HG02610 (cell line): Measurements from ENCODE around the gene ORC3.

Experiments
- ATAC-seq: cut with Tn5 transposase; IDR thresholded peaks from one replicate; pipeline ENCODE4 v1.9.1; 2021; ENCODE audit warnings: mild to moderate bottlenecking, moderate library complexity; ENCODE audit not compliant: unreplicated experiment

ORC3 gene

GRCh38 chr6:87589693-87590416, at the start of gene ORC3, which contains the start of gene RARS2:
TSS of gene ORC3 (plus strand) at chr6:87590135. CDS start at chr6:87590169, 34 bp downstream.
TSS of gene RARS2 (minus strand) at chr6:87589987. CDS start at chr6:87589957, 30 bp downstream.
- ATAC-seq = peak; percentile 100

DNA sequence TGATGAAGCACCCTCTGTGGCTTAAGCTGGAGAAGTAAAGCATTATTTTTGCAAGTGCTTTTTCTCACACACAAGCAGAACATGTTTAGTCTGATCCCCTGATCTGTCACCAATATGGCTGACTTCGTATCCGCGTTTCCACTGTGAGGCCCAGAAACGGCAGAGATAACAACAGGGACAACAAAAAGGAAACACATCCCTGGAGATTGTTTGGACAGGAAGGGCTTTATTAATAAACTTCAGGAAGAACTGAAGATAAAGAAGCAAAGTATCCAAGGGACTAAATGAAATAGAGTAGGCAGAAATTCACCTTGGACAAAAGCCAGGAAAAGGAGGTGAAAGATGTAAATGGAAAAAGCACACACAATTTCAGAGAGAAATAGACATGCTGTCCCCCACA, 49.4 kb upstream of the ORC3 start:
- no peak for ATAC-seq

- no peak for ATAC-seq
Measured at GRCh38 chr6:87541041-87541440, 48.9 kb upstream of the ORC3 start.

- ATAC-seq = no peak
Measured at GRCh38 chr6:87541744-87542143, 48.2 kb upstream of the ORC3 start.

DNA sequence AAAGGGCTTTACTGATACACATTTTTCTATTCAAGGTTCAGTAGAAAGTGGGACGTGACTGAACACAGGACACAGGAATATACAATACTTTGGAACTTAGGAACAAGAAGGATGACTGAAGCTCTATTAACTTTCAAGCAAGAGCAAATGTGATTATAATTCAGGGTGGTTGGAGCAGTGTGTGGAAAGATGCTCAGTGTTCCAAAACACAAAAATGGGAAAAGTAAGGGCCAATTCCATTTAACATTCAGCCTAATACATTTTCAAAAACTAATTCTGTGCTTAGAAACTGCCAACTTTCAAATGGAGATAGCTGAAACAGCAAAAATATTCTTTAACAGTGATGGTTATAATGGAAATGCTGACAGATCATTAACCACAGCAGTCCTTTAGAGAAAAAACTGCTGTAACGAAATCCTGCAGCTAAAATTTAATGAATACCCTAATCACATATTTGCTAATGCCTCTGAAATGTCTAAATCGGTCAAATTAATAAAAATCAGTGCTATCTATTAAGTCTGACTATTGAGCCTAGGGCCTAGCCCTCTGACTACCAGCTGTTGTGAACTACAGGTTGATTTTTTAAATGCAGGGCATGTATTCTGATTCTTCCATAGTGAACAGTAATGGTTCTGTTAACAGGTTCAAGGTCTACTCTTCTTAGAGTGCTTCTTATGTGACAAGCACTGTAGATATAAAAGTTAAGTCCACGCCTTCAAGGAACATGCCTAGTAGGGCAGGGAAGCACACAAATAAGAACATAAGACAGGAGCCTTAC, 46.0 kb upstream of the ORC3 start:
- ATAC-seq = no peak

GRCh38 chr6:87544474-87544735, 45.5 kb upstream of the ORC3 start:
- ATAC-seq = no peak

DNA sequence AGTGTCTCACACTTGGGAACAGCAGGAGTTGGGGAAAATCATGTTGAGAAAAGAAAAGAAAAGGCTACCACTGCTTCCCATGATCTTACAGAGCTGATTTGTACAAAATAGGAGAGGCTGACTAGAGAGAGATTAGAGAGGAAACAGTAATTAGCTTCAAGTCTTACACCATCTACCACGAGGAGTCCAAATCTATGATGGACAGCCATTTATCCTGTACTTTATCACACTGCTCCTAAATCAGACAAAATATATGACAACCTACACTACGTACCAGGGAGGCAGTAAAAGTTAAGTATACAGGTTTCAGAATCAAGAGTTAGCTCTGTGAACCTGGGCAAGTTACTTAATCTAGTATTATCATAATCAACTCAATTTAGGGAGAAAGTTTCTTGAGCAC, 38.1 kb upstream of the ORC3 start:
- no peak for ATAC-seq

GRCh38 chr6:87553159-87553765, 36.7 kb upstream of the ORC3 start:
- ATAC-seq = no peak

DNA sequence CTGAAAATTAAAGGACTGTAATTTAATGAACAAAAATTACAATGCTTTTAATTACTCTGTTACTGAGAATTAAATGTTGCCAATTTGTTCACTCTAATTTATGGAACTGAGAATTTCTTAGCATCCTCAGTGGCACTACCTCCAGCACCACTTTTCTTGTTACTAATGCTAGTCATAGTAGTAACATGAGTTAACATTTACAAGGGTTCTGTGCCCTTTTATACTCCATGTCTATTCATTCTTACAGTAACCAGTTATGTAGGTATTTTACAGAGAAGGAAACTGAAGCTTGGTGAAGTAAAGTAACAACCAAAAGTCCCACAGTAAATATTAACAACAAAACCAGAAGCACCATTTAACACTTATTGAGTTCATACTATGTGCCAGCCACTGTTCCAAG, 34.4 kb upstream of the ORC3 start:
- no peak for ATAC-seq

DNA sequence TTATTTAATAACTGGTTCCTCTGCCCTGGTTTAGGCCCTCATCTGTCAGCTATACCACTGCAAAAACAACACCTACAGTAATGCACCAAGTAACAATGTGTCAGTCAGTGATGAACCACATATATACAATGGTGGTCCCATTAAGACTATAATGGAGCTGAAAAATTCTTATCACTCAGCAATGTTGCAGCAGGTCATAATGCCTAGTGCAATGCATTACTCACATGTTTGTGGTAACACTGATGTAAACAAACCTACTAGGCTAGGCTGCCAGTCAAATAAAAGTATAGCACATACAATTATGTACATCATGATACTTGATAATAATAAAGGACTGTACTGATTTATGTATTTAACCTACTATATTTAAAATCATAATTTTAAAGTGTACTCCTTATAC, 31.5 kb upstream of the ORC3 start:
- no peak for ATAC-seq

- ATAC-seq = no peak
Measured at GRCh38 chr6:87561017-87561416, 28.9 kb upstream of the ORC3 start.

DNA sequence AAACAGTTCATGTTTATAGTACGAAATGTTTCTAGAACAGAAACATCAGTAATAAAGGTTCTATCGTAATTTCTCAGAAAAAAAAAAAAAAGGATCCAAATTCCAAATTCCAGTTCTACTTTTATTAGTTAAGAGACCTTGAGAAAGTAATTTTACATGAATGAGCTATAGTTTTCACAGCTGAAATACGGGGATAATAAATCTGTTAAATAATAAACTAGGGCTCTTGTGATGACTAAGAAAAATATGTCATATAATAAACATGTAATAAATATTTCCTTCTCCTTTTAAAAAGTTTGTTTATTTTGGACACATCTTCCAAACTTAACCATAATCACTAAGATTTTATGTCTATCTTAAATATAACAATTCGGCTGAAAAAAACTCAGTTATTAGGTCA, 17.9 kb upstream of the ORC3 start:
- ATAC-seq = no peak

GRCh38 chr6:87572883-87573282, 17.1 kb upstream of the ORC3 start:
- peak; percentile 67 for ATAC-seq

GRCh38 chr6:87573307-87574024, 16.5 kb upstream of the ORC3 start:
- ATAC-seq = no peak

GRCh38 chr6:87574237-87574804, 15.6 kb upstream of the ORC3 start:
- no peak for ATAC-seq

DNA sequence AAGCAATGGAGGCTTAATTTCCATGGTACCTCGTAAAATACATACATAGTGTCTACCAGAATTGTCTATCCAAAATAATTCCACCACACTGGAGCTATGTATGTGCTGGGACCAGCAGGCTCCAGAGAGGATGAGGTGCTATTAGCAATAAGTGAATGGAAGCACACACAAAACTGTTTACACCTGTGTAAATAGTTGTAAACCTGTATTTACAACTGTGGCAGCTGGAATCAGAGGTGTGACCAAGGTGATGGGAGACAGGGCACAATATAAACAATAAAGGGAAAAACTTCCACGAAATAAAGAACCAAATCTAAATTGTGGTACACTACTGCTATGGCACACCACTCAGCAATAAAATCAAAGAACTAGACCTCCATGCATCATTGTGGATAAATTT, 14.5 kb upstream of the ORC3 start:
- ATAC-seq = no peak

GRCh38 chr6:87583822-87584221, 6.1 kb upstream of the ORC3 start:
- no peak for ATAC-seq

DNA sequence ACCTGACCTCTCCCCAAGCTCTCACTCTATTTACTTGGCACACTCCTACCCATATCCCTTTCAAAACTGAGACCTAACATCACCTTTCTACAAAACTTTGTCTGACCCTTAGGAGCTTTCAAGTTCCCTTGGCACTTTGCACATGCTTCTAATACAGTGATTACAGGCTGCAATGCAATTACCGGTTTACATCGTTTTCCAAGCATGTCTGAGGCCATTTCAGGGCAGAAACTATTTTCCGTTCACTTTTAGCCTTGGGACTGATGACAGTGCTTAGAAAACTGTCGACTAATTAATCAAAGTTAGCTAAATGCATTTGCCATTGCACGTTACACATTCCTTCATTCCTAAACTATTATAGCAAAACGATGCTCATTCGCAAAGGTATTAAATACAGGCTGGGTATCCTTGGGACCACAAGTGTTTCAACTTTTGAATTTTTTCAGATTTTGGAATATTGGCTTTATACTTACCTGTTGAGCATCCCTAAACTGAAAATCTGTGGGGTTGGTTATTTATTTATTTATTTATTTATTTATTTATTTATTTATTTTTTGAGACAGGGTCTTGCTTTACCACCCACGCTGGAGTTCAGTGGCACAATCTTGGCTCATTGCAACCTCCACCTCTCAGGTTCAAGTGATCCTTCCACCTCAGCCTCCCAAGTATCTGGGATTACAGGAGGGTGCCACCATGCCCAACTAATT, 3.4 kb upstream of the ORC3 start:
- ATAC-seq = no peak

DNA sequence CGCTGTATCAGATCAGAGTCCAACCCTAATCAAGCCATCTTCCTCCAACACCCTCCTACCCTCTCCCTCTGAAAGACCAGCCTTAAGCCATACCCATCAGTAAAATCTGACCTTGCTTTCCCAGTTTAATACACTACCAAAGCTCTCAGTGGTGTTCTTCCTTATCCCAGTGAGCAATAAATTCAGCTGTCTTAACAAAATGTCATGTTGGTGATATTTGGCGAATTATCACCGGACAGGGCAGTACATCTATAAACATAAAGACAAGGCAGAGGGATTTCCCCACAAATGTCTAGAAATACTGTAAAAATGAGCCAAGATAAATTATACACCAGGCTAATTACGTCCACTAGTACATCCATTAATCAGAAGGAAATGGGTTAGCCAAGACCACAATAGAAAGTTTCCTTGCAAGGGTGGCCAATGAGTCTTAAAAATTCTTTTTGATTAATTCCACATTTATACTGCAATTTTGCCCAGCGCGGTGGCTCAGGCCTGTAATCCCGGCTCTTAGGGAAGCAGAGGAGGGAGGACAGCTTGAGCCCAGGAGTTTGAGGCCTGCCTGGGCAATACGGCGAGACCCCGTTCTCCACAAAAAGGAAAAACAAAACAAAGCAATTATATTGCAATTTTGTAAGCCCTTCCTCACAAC, 1.1 kb upstream of the ORC3 start:
- no peak for ATAC-seq

DNA sequence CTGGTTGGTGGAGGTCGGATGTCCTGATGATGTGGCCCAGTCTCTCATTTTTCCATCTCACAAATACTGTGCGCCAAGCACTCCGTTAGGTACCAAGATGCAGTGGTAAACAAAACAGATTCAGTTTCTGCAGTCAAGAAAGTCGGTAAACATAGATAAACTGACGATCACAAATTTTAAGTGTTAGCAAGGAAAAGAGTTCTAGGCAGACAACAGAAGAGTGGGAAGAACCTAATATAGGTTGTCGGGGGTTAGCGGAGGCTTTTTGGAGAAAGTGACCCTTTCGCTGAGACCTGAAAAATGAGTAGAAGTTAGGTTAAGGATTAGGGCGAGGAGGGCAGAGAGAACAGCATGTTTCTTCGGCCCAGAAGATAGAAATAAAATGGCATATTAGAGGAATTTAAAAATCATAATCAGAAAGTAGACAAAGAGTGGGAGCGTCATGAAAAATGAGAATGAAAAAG, 514 bp downstream of the ORC3 start:
- no peak for ATAC-seq
